ENCODE data around the gene ST3GAL2. TPM values are rescaled to one million over a fixed set of nuclear protein-coding genes. Genes with fewer than 3 reads are reported as not detected.

The ST3GAL2 gene
- total and polyA plus RNA-seq, 2 donors from 2014 or later: 10.6 to 28.6 TPM

DNA sequence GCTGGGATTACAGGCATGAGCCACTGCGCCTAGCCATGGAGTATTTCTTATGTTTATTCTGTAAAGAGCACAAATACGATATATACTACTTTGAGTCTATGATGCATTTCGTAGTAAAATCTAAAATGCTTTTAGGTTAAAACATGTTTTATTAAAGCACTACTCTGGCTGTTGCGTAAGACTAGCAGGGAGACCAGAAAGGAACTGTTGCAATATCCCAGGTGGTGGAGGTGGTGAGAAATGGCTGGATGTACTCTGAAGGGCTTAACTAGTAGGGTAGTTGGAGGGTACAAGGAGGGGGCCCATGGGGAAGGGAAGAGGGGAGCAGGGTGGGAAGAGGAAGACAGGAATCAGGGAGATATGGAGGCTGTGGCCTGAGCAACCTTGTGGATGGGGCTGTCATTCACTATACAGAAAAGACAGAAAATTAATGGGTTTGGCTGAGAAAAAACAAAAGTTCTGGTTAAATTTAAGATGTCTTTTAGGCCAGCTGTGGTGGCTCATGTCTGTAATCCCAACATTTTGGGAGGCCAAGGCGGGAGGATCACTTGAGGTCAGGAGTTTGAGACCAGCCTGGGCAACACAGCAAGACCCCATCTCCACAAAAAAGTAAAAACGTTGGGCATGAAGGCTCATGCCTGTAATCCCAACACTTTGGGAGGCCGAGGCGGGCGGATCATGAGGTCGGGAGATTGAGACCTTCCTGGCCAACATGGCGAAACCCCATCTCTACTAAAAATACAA is 35.8 kb downstream of the ST3GAL2 start:
- Histone ChIP-seq H3K36me3 (ENCODE audit: control insufficient read depth in 2 of 3, insufficient read depth in 3 of 3, low read length in 3 of 3) (peaks cover 0 to 4% (median 2%) of the 10 kb centered on the region in 3 donors), H3K4me3 (ENCODE audit: low read length in 3 of 3) (no peak overlapping the region), H3K27ac (ENCODE audit: low read depth in 2 of 2, low read length in 2 of 2) (no peak overlapping the region), H3K9me3 (ENCODE audit: control insufficient read depth in 2 of 3, insufficient read depth in 1 of 3, low read length in 3 of 3) (no peaks in the 10 kb centered on the region), H3K4me1 (ENCODE audit: control insufficient read depth in 2 of 3, insufficient read depth in 2 of 3, low read depth in 1 of 3, low read length in 3 of 3) (peaks cover 0 to 4% (median 0%) of the 10 kb centered on the region in 3 donors), H3K27me3 (ENCODE audit: control insufficient read depth, insufficient read depth, low read length) (no peaks in the 10 kb centered on the region), H3K9ac (ENCODE audit: low read length in 3 of 3) (no peak overlapping the region)
- no peak for DNase-seq
- no peak for FAIRE-seq
- intact Hi-C loops (cut with DNase I): no loop called here
- TF ChIP-seq, protein P1, sequence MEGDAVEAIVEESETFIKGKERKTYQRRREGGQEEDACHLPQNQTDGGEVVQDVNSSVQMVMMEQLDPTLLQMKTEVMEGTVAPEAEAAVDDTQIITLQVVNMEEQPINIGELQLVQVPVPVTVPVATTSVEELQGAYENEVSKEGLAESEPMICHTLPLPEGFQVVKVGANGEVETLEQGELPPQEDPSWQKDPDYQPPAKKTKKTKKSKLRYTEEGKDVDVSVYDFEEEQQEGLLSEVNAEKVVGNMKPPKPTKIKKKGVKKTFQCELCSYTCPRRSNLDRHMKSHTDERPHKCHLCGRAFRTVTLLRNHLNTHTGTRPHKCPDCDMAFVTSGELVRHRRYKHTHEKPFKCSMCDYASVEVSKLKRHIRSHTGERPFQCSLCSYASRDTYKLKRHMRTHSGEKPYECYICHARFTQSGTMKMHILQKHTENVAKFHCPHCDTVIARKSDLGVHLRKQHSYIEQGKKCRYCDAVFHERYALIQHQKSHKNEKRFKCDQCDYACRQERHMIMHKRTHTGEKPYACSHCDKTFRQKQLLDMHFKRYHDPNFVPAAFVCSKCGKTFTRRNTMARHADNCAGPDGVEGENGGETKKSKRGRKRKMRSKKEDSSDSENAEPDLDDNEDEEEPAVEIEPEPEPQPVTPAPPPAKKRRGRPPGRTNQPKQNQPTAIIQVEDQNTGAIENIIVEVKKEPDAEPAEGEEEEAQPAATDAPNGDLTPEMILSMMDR (IDR thresholded peaks at IDR 0.05; ENCODE audit: borderline replicate concordance, extremely low read depth, insufficient read depth): no peak

DNA sequence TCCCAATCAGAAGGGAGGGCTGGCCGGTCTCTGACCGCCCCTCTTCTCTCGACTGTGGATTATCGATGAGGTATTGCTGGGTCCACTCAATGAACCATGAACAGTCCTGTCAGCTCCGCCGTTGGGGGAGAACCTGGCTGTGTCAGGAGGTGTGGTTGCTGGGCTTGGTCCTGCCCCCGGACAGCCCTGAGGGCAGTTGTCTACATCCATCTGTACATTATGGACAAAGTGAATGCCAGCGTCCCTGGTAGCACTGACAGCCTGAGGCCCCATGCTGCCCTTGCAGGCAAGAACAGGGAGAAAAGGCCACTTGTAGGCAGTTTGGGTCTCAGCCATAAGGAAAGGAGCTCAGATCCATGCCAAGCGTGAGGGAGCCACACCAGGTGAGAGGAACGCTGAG is 38.9 kb downstream of the ST3GAL2 start:
- H3K36me3 ChIP-seq (ENCODE audit: control insufficient read depth in 2 of 3, insufficient read depth in 3 of 3, low read length in 3 of 3): peaks cover 0 to 4% (median 2%) of the 10 kb centered on the region in 3 donors
- TF ChIP-seq, protein P1 (IDR thresholded peaks at IDR 0.05; ENCODE audit: borderline replicate concordance, extremely low read depth, insufficient read depth): no peak
- H3K4me1 ChIP-seq (ENCODE audit: control insufficient read depth in 2 of 3, insufficient read depth in 2 of 3, low read depth in 1 of 3, low read length in 3 of 3): peaks cover 0 to 2% (median 0%) of the 10 kb centered on the region in 3 donors
- intact Hi-C loops (cut with DNase I): no loop called here
- no peak overlapping the region for H3K27ac ChIP-seq (ENCODE audit: low read depth in 2 of 2, low read length in 2 of 2)
- no peaks in the 10 kb centered on the region for H3K9me3 ChIP-seq (ENCODE audit: control insufficient read depth in 2 of 3, insufficient read depth in 1 of 3, low read length in 3 of 3)
- DNase-seq (no peak), FAIRE-seq (no peak)
- H3K4me3 ChIP-seq (ENCODE audit: low read length in 3 of 3): no peak overlapping the region
- H3K27me3 ChIP-seq (ENCODE audit: control insufficient read depth, insufficient read depth, low read length): no peaks in the 10 kb centered on the region
- no peak overlapping the region for H3K9ac ChIP-seq (ENCODE audit: low read length in 3 of 3)

DNA sequence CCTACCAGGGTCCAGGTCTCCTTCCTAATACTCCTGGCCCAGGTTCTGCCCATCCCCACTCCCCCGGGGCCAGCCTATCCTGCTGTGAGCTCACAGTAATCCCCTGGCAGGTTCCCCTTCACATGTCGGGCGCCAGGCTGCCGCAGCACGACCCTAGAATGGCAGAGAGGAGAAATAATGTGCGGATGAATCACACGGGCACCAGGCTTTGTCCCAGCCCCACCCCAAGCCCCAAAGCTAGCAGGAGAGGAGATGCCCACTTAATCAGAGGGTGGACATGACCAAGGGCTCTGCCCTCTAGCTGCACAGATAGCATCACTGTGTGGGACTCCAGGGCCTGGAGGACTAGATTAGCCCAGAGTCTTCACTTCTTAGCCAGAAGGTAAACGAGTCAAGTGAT is 39.5 kb downstream of the ST3GAL2 start:
- Histone ChIP-seq H3K36me3 (ENCODE audit: control insufficient read depth in 2 of 3, insufficient read depth in 3 of 3, low read length in 3 of 3) (peaks cover 0 to 8% (median 2%) of the 10 kb centered on the region in 3 donors), H3K4me3 (ENCODE audit: low read length in 3 of 3) (no peak overlapping the region), H3K9ac (ENCODE audit: low read length in 3 of 3) (no peak overlapping the region), H3K9me3 (ENCODE audit: control insufficient read depth in 2 of 3, insufficient read depth in 1 of 3, low read length in 3 of 3) (no peaks in the 10 kb centered on the region), H3K27ac (ENCODE audit: low read depth in 2 of 2, low read length in 2 of 2) (no peak overlapping the region), H3K4me1 (ENCODE audit: control insufficient read depth in 2 of 3, insufficient read depth in 2 of 3, low read depth in 1 of 3, low read length in 3 of 3) (peaks cover 0 to 2% (median 0%) of the 10 kb centered on the region in 3 donors), H3K27me3 (ENCODE audit: control insufficient read depth, insufficient read depth, low read length) (no peaks in the 10 kb centered on the region)
- intact Hi-C loops (cut with DNase I): no loop called here
- TF ChIP-seq, protein P1 (IDR thresholded peaks at IDR 0.05; ENCODE audit: borderline replicate concordance, extremely low read depth, insufficient read depth): no peak
- no peak for DNase-seq
- FAIRE-seq: no peak
